Amniotic epithelial cell (primary cell): ENCODE data around the gene WWP2.
A peak's percentile ranks its signal among the peaks of the same experiment; 100 is the strongest.
"Not testable (repeated sequence)": the region's sequence is repeated elsewhere in the genome, so short reads cannot be mapped to it uniquely, and the experiment has no call there.

Source experiments
- DNase-seq: peaks from one replicate; pipeline ENCODE4 v3.0.0-alpha.2; 2010; ENCODE audit warnings: low read depth

Gene WWP2

GRCh38 chr16:69745959-69746358 lies 16.2 kb upstream of the WWP2 start:
- DNase-seq = no peak

- peak; percentile 40 for DNase-seq
These were observed 15.0 kb upstream of the WWP2 start for GRCh38 chr16:69747115-69747514.

- no peak for DNase-seq
These were observed 13.3 kb upstream of the WWP2 start for GRCh38 chr16:69748694-69749345.

- DNase-seq = no peak
These were observed 8.0 kb upstream of the WWP2 start for GRCh38 chr16:69754143-69754468.

- DNase-seq = peak; percentile 91
These were observed 7.4 kb upstream of the WWP2 start, which contains the start of gene NOB1 for GRCh38 chr16:69754469-69755310. NOB1 (minus strand) TSS chr16:69754926; CDS start chr16:69754910, 16 bp downstream.

- DNase-seq = no peak
These were observed 5.4 kb upstream of the WWP2 start for GRCh38 chr16:69756705-69757104.

- DNase-seq = not testable (repeated sequence)
These were observed 4.8 kb upstream of the WWP2 start for GRCh38 chr16:69757375-69757774.

- DNase-seq = peak; percentile 45
These were observed 874 bp downstream of the WWP2 start for GRCh38 chr16:69762814-69763598.

GRCh38 chr16:69763599-69763942 lies 1.4 kb downstream of the WWP2 start:
- no peak for DNase-seq

- DNase-seq = no peak
These were observed 5.5 kb downstream of the WWP2 start for GRCh38 chr16:69767459-69768229.

GRCh38 chr16:69768666-69769065 lies 6.5 kb downstream of the WWP2 start:
- no peak for DNase-seq

GRCh38 chr16:69769404-69769803 lies 7.3 kb downstream of the WWP2 start:
- no peak for DNase-seq

- DNase-seq = no peak
These were observed 9.5 kb downstream of the WWP2 start for GRCh38 chr16:69771651-69771967.

GRCh38 chr16:69773260-69773947 lies 11.3 kb downstream of the WWP2 start:
- no peak for DNase-seq

- no peak for DNase-seq
These were observed 13.4 kb downstream of the WWP2 start for GRCh38 chr16:69775563-69775962.

- no peak for DNase-seq
These were observed 17.6 kb downstream of the WWP2 start for GRCh38 chr16:69779724-69780123.

GRCh38 chr16:69781118-69781517 lies 19.0 kb downstream of the WWP2 start:
- no peak for DNase-seq

GRCh38 chr16:69784586-69784985 lies 22.5 kb downstream of the WWP2 start:
- DNase-seq = no peak

GRCh38 chr16:69787883-69788282 lies 25.8 kb downstream of the WWP2 start:
- DNase-seq = no peak

- not testable (repeated sequence) for DNase-seq
These were observed 29.3 kb downstream of the WWP2 start for GRCh38 chr16:69791391-69791847.

GRCh38 chr16:69793526-69793925 lies 31.4 kb downstream of the WWP2 start:
- DNase-seq = no peak

- no peak for DNase-seq
These were observed 32.4 kb downstream of the WWP2 start for GRCh38 chr16:69794486-69794885.
